SU-DHL-6 (cell line): ENCODE results near the gene CNTROB.

Source experiments
- H2AFZ ChIP-seq: fragments of 200-600 bp; sonication (generic); 2 replicates; pipeline ENCODE4 v1.6.1; 2014; ENCODE audit warnings: low read depth, mild to moderate bottlenecking, moderate library complexity, mixed read lengths, antibody characterized with exemption, low read length; ENCODE audit not compliant: severe bottlenecking
- H3F3A ChIP-seq: fragments of 200-600 bp; shearing (Covaris generic); 2 replicates; pipeline ENCODE4 v1.6.0; 2016; ENCODE audit warnings: antibody characterized with exemption, mild to moderate bottlenecking; ENCODE audit not compliant: insufficient read depth
- H3K27ac ChIP-seq: fragments of 200-600 bp; sonication (generic); 2 replicates; pipeline ENCODE4 v1.5.1; 2016; ENCODE audit warnings: low read depth, mild to moderate bottlenecking, low read length, moderate library complexity, mixed read lengths
- H3K27me3 ChIP-seq: fragments of 200-600 bp; sonication (generic), shearing (Covaris generic); 2 replicates; pipeline ENCODE4 v1.6.0; 2014; ENCODE audit warnings: mild to moderate bottlenecking, low read length
- H3K36me3 ChIP-seq: fragments of 200-600 bp; sonication (generic); 2 replicates; pipeline ENCODE4 v1.6.1; 2014; ENCODE audit warnings: mild to moderate bottlenecking, low read length, mixed read lengths
- H3K4me2 ChIP-seq: fragments of 300-600, 200-600 bp; shearing (Covaris generic), sonication (generic); 2 replicates; pipeline ENCODE4 v1.6.0; 2014; ENCODE audit warnings: low read length, low read depth, mild to moderate bottlenecking; ENCODE audit not compliant: poor library complexity, severe bottlenecking
- H3K4me3 ChIP-seq: fragments of 200-600 bp; sonication (generic); 2 replicates; pipeline ENCODE4 v1.5.1; 2014; ENCODE audit warnings: antibody characterized with exemption, low read length, mild to moderate bottlenecking, mixed read lengths; ENCODE audit not compliant: insufficient read depth, poor library complexity, severe bottlenecking
- H3K79me2 ChIP-seq: fragments of 200-600 bp; sonication (generic); 2 replicates; pipeline ENCODE4 v1.6.1; 2014; ENCODE audit warnings: mild to moderate bottlenecking, low read length, moderate library complexity; ENCODE audit not compliant: insufficient read depth
- H3K9ac ChIP-seq: fragments of 200-600 bp; sonication (generic); 2 replicates; pipeline ENCODE4 v1.7.0; 2014; ENCODE audit warnings: mild to moderate bottlenecking, low read length
- H3K9me2 ChIP-seq: fragments of 200-600 bp; sonication (generic); replicated peaks from 2 replicates; pipeline ENCODE4 v1.6.1; 2014; ENCODE audit warnings: low read length; ENCODE audit not compliant: insufficient read depth
- H3K9me3 ChIP-seq: fragments of 200-600 bp; sonication (generic); 2 replicates; pipeline ENCODE4 v1.6.1; 2014; ENCODE audit warnings: low read length, mixed read lengths; ENCODE audit not compliant: insufficient read depth
- H4K20me1 ChIP-seq: fragments of 200-600 bp; sonication (generic); 2 replicates; pipeline ENCODE4 v1.6.1; 2014; ENCODE audit warnings: low read depth, mild to moderate bottlenecking, antibody characterized with exemption, low read length, moderate library complexity, mixed read lengths
- EZH2phosphoT487 ChIP-seq: fragments of 200-600 bp; sonication (generic), shearing (Covaris generic); conservative IDR thresholded peaks from 2 replicates; pipeline ENCODE4 v1.6.1; 2018; ENCODE audit warnings: mild to moderate bottlenecking, antibody characterized with exemption, low read length, moderate library complexity, mixed read lengths
- TF ChIP-seq, protein P1 (sequence below): fragments of 200-600 bp; sonication (generic); IDR thresholded peaks from one replicate; pipeline ENCODE4 v1.5.1; 2017; ENCODE audit warnings: antibody characterized with exemption, mild to moderate bottlenecking, low read length, moderate library complexity; ENCODE audit not compliant: insufficient read depth, poor library complexity, severe bottlenecking

CNTROB gene

GRCh38 chr17:7932483-7932891, 481 bp downstream of the CNTROB start:
- TF ChIP-seq, protein P1, sequence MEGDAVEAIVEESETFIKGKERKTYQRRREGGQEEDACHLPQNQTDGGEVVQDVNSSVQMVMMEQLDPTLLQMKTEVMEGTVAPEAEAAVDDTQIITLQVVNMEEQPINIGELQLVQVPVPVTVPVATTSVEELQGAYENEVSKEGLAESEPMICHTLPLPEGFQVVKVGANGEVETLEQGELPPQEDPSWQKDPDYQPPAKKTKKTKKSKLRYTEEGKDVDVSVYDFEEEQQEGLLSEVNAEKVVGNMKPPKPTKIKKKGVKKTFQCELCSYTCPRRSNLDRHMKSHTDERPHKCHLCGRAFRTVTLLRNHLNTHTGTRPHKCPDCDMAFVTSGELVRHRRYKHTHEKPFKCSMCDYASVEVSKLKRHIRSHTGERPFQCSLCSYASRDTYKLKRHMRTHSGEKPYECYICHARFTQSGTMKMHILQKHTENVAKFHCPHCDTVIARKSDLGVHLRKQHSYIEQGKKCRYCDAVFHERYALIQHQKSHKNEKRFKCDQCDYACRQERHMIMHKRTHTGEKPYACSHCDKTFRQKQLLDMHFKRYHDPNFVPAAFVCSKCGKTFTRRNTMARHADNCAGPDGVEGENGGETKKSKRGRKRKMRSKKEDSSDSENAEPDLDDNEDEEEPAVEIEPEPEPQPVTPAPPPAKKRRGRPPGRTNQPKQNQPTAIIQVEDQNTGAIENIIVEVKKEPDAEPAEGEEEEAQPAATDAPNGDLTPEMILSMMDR, result no peak
- no peak for TF ChIP-seq EZH2phosphoT487
- Histone ChIP-seq H3K4me2 (peak overlapping the region; percentile 87), H3K36me3 (no peaks in the 10 kb centered on the region), H3K9me2 (no peaks in the 10 kb centered on the region), H4K20me1 (0 out of 2 replicates have a peak, but pooled peaks cover 3% of the 10 kb centered on the region), H3F3A (no peaks in the 10 kb centered on the region), H3K27ac (peak overlapping the region; percentile 61), H2AFZ (peak overlapping the region; percentile 61), H3K27me3 (no peaks in the 10 kb centered on the region), H3K9me3 (no peaks in the 10 kb centered on the region), H3K79me2 (peaks cover 33% of the 10 kb centered on the region), H3K9ac (peak overlapping the region; percentile 89), H3K4me3 (peak overlapping the region; percentile 77)

DNA sequence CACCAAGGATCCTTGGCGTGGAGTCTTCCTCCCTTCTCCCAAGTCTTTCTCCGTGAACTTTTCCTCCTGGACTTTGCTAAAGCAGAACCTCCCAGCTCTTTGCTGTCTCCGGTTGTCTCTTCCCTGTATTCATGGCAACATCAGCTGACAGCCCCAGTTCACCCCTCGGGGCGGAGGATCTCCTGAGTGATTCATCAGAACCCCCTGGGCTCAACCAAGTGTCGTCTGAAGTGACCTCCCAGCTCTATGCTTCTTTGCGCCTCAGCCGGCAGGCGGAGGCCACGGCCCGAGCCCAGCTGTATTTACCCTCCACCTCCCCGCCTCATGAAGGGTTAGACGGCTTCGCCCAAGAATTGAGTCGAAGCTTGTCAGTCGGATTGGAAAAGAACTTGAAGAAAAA, 943 bp downstream of the CNTROB start:
- Histone ChIP-seq H4K20me1 (0 out of 2 replicates have a peak, but pooled peaks cover 3% of the 10 kb centered on the region), H3F3A (no peaks in the 10 kb centered on the region), H2AFZ (no peak overlapping the region), H3K79me2 (peaks cover 33% of the 10 kb centered on the region), H3K27me3 (no peaks in the 10 kb centered on the region), H3K9ac (peak overlapping the region; percentile 89), H3K9me2 (no peaks in the 10 kb centered on the region), H3K4me3 (peak overlapping the region; percentile 77), H3K36me3 (no peaks in the 10 kb centered on the region), H3K9me3 (no peaks in the 10 kb centered on the region), H3K4me2 (peak overlapping the region; percentile 87), H3K27ac (no peak overlapping the region)
- TF ChIP-seq, protein P1, result no peak
- no peak for TF ChIP-seq EZH2phosphoT487

GRCh38 chr17:7935859-7936258, 3.9 kb downstream of the CNTROB start:
- H3K4me2 ChIP-seq, result no peak overlapping the region
- H3K27ac ChIP-seq, result no peak overlapping the region
- no peak for TF ChIP-seq EZH2phosphoT487
- TF ChIP-seq, protein P1, result no peak
- H3K79me2 ChIP-seq, result peaks cover 30% of the 10 kb centered on the region
- H3K36me3 ChIP-seq, result peaks cover 7% of the 10 kb centered on the region; the same call in 1 of the 2 replicates
- H3F3A ChIP-seq, result no peaks in the 10 kb centered on the region
- no peaks in the 10 kb centered on the region for H3K9me2 ChIP-seq
- H3K9me3 ChIP-seq, result no peaks in the 10 kb centered on the region
- 0 out of 2 replicates have a peak, but pooled peaks cover 3% of the 10 kb centered on the region for H4K20me1 ChIP-seq
- H3K9ac ChIP-seq, result no peak overlapping the region
- no peaks in the 10 kb centered on the region for H3K27me3 ChIP-seq
- H3K4me3 ChIP-seq, result no peak overlapping the region
- H2AFZ ChIP-seq, result no peak overlapping the region
